Activated effector memory CD4-positive, alpha-beta T cell treated with Interleukin-2 at 50 U/mL for 16 hours (primary cell): Measurements from ENCODE around the gene ETV3L.
"Not testable (repeated sequence)": the region's sequence is repeated elsewhere in the genome, so short reads cannot be mapped to it uniquely, and the experiment has no call there.

Experiments used
- DNase-seq: peaks from one replicate; pipeline ENCODE4 v3.0.0-alpha.2; 2020

ETV3L gene

DNA sequence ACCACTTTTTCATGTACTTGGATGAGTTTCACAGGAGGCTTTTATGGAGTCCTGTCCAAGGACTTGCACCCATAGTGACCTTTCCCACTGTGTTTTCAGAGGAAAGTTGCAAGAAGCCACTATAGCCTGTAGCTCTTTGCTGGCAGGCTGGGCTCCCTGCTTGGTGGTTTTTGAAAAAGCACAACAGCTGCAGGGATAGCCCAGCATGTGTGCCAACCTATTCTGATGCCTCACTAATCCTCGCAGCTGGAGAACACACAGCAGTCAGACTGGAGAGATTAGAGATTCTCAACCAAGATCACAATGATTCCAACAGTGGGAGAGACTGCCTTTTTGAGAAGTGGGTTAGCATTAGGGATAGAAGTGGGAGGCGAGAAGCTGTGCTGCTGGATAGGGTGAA lies 30.0 kb downstream of the ETV3L start:
- no peak for DNase-seq

DNA sequence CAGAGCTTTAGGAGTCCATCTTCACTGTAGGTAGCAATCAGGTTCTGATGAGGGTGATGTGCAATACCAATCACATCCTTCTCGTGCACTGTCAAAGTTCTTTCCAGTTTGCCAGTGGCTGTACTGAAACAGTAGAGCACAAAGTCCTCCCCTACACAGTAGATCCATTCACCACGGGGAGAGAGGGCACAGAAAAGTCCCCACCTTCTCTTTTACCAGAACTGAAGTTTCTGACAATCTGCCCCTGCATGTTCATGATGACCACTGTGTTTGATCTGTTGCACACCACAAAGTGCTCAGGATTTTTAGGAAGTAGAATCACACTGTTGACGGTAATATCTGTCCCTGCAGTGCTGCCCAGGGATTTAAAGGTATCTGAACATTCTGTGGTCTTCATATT lies 40.4 kb downstream of the ETV3L start:
- DNase-seq = not testable (repeated sequence)

DNA sequence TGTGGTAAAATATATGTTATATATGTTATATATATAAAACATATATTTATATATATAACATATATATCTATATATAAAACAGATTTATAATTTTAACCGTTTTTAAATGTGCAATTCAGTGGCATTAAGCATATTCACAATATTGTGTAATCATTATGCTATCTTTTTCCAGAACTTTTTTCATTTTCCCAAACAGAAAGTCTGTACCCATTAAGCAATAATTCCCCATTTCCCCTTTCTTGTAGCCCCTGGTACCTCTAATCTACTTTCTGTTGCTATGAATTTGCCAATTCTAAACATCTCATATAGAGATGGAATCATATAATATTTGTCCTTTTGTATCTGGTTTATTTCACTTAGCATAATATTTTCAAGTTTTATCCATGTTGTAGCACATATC lies 43.3 kb downstream of the ETV3L start:
- no peak for DNase-seq

DNA sequence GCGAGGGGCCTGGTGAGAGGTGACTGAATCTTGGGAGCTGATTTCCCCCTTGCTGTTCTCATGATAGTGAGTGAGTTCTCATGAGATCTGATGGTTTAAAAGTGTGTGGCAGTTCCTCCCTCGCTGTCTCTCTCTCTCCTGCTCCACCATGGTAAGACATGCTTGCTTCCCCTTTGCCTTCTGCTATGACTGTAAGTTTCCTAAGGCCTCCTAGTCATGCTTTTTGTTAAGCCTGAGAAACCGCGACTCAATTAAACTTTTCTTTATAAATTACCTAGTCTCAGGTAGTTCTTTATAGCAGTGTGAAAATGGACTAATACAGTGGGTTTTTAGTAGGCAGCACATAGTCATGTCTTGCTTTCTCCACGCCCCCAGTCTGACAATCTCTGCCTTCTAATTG lies 43.9 kb downstream of the ETV3L start:
- not testable (repeated sequence) for DNase-seq

DNA sequence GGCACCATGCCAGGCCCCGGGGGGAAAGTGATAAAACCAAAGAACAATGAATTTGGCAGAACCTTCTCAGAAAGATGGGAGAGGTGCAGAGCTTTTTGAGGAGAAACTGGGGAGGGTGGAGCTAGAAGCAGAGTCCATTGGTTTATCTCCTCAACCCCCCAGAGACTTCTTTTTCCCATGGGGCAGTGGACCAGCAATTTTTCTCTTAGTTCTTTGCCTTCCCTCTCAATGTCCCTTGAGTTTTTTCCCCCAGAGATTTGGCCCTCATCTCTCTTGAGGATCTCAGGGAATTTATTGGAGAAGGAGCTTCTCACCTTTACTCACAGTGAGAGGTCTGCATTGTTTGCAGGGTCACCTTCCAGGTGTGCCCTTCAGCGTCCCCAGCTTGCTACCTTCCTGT lies 48.8 kb downstream of the ETV3L start:
- no peak for DNase-seq

DNA sequence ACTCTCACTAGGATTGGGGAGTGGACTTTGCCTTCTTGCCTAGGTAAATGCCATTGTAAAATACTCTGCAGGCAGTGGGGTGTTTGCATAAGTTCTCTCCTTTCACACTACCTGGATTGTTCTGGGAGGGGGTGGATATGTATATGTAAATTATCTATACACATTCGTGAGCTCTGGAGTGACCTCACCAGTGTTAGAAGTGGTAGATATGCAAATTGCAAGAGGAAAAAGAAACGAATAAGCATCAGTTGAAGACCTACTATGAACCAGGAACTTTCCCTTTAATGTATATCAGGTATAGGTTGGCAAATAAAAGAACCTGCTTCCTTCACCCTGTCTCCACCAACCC lies 52.6 kb downstream of the ETV3L start:
- no peak for DNase-seq

DNA sequence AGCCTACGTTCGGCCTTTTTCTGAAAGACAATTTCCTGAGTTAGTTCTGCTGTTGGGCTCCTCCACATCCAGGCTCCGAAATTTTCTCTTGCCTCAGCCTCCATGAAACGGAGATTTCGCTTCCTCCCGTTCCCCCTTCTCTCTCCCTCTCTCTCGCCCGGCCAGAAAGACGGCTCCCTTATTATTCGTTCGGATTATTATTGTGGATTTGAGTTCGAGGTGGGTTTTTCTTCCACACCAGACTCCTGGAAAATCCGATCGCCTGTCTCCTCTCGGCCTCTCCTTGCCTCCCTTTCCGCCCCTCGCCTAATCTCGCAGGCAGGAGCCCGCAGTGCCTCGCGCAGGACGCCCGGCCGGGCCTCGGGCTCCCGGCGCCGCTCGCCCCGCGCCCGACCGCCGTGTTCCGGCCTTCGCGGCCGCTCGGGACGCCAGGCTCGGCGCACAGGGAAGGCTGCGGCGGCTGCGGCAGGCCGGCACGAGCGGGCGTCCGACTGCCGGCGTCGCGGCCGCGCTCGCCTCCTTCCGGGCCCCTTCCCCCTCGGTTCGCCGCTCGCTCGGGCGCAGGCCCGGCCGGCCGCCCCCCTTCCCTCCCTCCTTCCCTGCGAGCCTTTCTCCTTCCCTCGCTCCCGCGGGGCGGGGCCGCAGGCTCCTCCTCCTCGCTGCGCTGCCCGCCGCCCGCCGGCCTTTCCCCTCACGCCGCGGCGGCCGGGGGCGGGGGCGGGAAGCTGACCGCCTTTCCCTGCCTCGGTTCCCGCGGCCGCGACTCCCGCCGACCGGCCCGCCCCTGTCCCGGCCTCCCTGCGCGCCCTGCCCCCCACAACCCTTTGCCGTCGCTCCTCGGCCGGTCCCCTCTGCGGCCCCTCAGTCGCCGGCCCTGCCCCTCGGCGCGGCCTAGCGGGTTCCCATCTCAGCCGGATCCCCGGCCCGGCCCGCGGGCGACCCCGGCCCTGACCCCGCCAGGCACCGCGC lies 54.1 kb downstream of the ETV3L start, which contains the start of gene ARHGEF11:
Gene ARHGEF11 (minus strand): TSS at position 493 of the 969 bp plus-strand sequence. CDS start 1,412 bp downstream, outside the sequence.
- DNase-seq = no peak

DNA sequence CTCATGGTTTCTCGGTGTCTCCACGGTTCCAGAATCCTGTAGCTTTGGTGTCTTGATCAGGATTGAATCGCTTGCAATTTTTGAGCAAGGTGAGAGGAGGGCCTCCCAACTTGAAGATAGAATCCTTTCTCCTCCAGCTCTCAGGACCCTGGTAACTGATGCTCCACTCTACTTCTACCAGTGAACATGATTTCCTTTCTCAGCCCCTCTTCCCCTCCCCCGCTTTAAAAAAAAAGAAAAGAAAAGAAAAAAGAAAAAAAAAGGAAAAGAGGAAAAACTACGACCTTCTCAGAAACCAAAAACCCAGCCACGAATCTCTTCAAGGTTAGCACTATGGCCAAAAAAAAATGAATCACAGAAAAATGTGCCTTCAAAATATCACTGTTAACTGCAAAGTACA lies 55.3 kb downstream of the ETV3L start:
- no peak for DNase-seq

DNA sequence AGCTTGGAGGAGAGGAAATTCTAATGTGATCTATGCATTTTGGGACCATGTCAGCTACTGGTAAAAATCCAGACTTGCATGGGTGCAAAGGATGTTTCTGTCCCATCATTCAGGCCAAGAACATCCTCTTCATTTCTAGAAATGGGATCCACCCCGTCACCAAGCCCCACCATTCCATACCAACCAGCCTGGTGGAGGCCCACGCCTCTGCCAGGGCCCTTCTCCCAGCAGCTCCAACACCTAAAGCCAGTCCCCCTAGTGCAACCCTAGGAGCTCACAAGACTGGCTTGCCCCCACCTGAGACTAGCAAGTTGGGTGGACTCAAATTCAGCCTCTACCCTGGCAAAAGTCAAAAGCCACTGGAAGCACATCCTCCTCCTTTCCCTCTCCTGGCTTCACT lies 55.9 kb downstream of the ETV3L start:
- DNase-seq = no peak

DNA sequence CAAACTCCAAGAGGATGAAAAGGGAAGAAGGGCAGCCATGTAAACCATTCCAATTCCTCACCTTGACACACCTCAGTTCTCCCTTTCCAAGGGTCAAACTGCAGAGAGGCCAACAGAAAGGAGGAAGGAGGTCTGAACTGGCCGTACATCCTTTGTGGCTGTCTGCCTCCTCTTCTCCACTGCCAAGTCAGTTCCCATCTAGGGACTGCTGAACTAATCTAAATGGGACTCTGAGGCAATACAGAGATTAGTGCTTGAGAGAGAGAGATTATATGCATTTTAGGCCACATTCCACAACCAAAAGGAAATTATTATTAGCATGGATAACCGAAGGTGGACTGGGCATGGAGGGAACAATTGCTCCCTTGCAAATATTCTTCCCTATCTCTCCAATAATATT lies 56.8 kb downstream of the ETV3L start:
- DNase-seq = no peak
